GM12872 (cell line): ENCODE data around the gene RNF222.

Experiments used
- CTCF ChIP-seq: IDR thresholded peaks from 3 replicates; pipeline ENCODE4 v1.5.1; 2011; ENCODE audit warnings: low read depth, mild to moderate bottlenecking, low read length, moderate library complexity; ENCODE audit not compliant: insufficient read depth

The RNF222 gene

GRCh38 chr17:8372422-8372821, 25.2 kb downstream of the RNF222 start:
- no peak for TF ChIP-seq CTCF

- no peak for TF ChIP-seq CTCF
Observed at GRCh38 chr17:8371786-8372185, 25.8 kb downstream of the RNF222 start.

- TF ChIP-seq CTCF, result no peak
Observed at GRCh38 chr17:8369944-8370343, 27.7 kb downstream of the RNF222 start.

GRCh38 chr17:8368193-8368592, 29.4 kb downstream of the RNF222 start:
- TF ChIP-seq CTCF, result no peak

GRCh38 chr17:8366231-8366630, 31.4 kb downstream of the RNF222 start:
- no peak for TF ChIP-seq CTCF

GRCh38 chr17:8365143-8365542, 32.5 kb downstream of the RNF222 start:
- TF ChIP-seq CTCF, result no peak

- TF ChIP-seq CTCF, result no peak
Observed at GRCh38 chr17:8362651-8363332, 34.8 kb downstream of the RNF222 start.

- no peak for TF ChIP-seq CTCF
Observed at GRCh38 chr17:8360751-8361150, 36.9 kb downstream of the RNF222 start.
